A673 (cell line): ENCODE results near the gene DIPK1A. TPM values are rescaled to one million over a fixed set of nuclear protein-coding genes. Genes with fewer than 3 reads are reported as not detected.

ENCODE experiments used
- BruUV-seq: library from RNA; stranded (reverse); fragments of 400-500 nt; replicated peaks from 2 replicates; lab custom pipeline; 2021; lab: Mats Ljungman, UMichigan
- CTCF ChIA-PET: fragments of 300-600 bp; sonication (Branson Sonifier 250); formaldehyde crosslinking; loops from one replicate; lab custom pipeline; 2022; ENCODE audit warnings: antibody characterized with exemption; lab: Charles Lee
- POLR2A ChIA-PET: fragments of 300-600 bp; sonication (Branson Sonifier 250); formaldehyde crosslinking; loops from one replicate; lab custom pipeline; 2022; ENCODE audit warnings: antibody characterized with exemption; ENCODE audit not compliant: low non-redundant PET; lab: Charles Lee
- DNase-seq: peaks from one replicate; pipeline ENCODE4 v3.0.0-alpha.2; 2015; ENCODE audit warnings: low spot score
- H3K27ac ChIP-seq: fragments of 200-600 bp; sonication (generic); 2 replicates; pipeline ENCODE4 v1.5.1; 2016; ENCODE audit warnings: mixed run types, low read depth, mild to moderate bottlenecking, mixed read lengths, antibody characterized with exemption, low read length; ENCODE audit not compliant: poor library complexity, severe bottlenecking
- H3K27me3 ChIP-seq: fragments of 200-600 bp; sonication (generic); replicated peaks from 2 replicates; pipeline ENCODE4 v1.6.1; 2017; ENCODE audit warnings: mixed run types, low read depth, mild to moderate bottlenecking, mixed read lengths, antibody characterized with exemption, low read length; ENCODE audit not compliant: insufficient read depth, poor library complexity
- H3K36me3 ChIP-seq: fragments of 200-600 bp; sonication (generic); 2 replicates; pipeline ENCODE4 v1.6.1; 2016; ENCODE audit warnings: mixed run types, mild to moderate bottlenecking, mixed read lengths, antibody characterized with exemption, low read length; ENCODE audit not compliant: insufficient read depth, poor library complexity, severe bottlenecking
- H3K4me1 ChIP-seq: fragments of 200-600 bp; sonication (generic); 2 replicates; pipeline ENCODE4 v1.6.1; 2017; ENCODE audit warnings: mixed run types, mild to moderate bottlenecking, mixed read lengths, antibody characterized with exemption, low read length; ENCODE audit not compliant: insufficient read depth, poor library complexity, severe bottlenecking
- H3K4me3 ChIP-seq: fragments of 200-600 bp; sonication (generic); 2 replicates; pipeline ENCODE4 v1.5.1; 2016; ENCODE audit warnings: low read depth, mixed run types, mild to moderate bottlenecking, mixed read lengths, low read length; ENCODE audit not compliant: poor library complexity, severe bottlenecking
- H3K9me3 ChIP-seq: fragments of 200-600 bp; sonication (generic); 2 replicates; pipeline ENCODE4 v1.6.1; 2016; ENCODE audit warnings: mixed run types, low read depth, mild to moderate bottlenecking, mixed read lengths, antibody characterized with exemption, low read length; ENCODE audit not compliant: poor library complexity, severe bottlenecking
- EZH2 ChIP-seq: fragments of 200-600 bp; sonication (generic); IDR thresholded peaks from 2 replicates; pipeline ENCODE4 v1.6.1; 2017; ENCODE audit warnings: borderline replicate concordance, low read depth, mild to moderate bottlenecking, mixed read lengths, antibody characterized with exemption, low read length; ENCODE audit not compliant: poor library complexity, severe bottlenecking
- intact Hi-C: fragments of 100-400 bp; cut with micrococcal nuclease; formaldehyde crosslinking; loops from one replicate; pipeline ENCODE4 v1.10.0; 2022; ENCODE audit not compliant: unreplicated experiment
- total RNA-seq: library from RNA; stranded (reverse); gene quantifications from 2 replicates; pipeline ENCODE4 v1.2.3, GENCODE V29; 2021
- TF ChIP-seq, protein P1 (sequence below): fragments of 300-800, 200-600 bp; sonication (generic); conservative IDR thresholded peaks from 2 replicates; pipeline ENCODE4 v1.5.1; 2017; ENCODE audit warnings: low read depth, mild to moderate bottlenecking, antibody characterized with exemption, low read length, moderate library complexity, mixed read lengths

The DIPK1A gene
- total RNA-seq, 1 experiment from 2014 or later, result 10.9 TPM

DNA sequence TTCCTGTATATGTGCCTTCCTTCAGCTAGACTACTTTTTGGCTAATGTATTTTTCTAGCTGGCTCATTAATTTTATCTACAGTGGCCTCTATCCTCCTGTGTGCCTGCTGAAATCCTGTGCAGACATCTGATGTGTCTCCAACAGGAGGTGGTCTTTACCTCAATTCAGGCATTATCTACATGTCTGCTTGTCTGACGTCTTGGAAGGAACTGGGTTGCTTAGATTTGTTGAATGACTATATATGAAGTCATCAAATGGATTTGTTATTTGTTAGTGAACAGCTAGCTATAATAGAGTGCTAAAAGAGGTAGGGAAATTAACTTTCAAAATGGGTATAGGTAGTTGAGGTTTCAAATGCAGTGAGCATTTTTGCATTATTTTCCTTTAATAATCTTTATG, 122.7 kb downstream of the DIPK1A start:
- intact Hi-C loops, result no loop called here
- ChIA-PET POLR2A (interaction anchor here (0.7 kb wide), 1 partner anchor 177 kb away, joined by 4 read pairs; no protein-coding TSS in a partner anchor), CTCF (no interaction called here)
- Histone ChIP-seq H3K4me3 (no peak overlapping the region), H3K9me3 (no peaks in the 10 kb centered on the region), H3K36me3 (peaks cover 99% of the 10 kb centered on the region), H3K27ac (no peak overlapping the region), H3K4me1 (peaks cover 20% of the 10 kb centered on the region), H3K27me3 (no peaks in the 10 kb centered on the region)
- no peak for DNase-seq
- TF ChIP-seq EZH2, result no peak
- TF ChIP-seq, protein P1, sequence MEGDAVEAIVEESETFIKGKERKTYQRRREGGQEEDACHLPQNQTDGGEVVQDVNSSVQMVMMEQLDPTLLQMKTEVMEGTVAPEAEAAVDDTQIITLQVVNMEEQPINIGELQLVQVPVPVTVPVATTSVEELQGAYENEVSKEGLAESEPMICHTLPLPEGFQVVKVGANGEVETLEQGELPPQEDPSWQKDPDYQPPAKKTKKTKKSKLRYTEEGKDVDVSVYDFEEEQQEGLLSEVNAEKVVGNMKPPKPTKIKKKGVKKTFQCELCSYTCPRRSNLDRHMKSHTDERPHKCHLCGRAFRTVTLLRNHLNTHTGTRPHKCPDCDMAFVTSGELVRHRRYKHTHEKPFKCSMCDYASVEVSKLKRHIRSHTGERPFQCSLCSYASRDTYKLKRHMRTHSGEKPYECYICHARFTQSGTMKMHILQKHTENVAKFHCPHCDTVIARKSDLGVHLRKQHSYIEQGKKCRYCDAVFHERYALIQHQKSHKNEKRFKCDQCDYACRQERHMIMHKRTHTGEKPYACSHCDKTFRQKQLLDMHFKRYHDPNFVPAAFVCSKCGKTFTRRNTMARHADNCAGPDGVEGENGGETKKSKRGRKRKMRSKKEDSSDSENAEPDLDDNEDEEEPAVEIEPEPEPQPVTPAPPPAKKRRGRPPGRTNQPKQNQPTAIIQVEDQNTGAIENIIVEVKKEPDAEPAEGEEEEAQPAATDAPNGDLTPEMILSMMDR, result no peak
- BruUV-seq, result no TSS peak

GRCh38 chr1:92837062-92837461, 124.2 kb downstream of the DIPK1A start:
- H3K27ac ChIP-seq, result peak overlapping the region; percentile 26
- no peaks in the 10 kb centered on the region for H3K27me3 ChIP-seq
- POLR2A ChIA-PET, result no interaction called here
- no TSS peak for BruUV-seq
- DNase-seq, result no peak
- peaks cover 94% of the 10 kb centered on the region for H3K36me3 ChIP-seq
- no peaks in the 10 kb centered on the region for H3K9me3 ChIP-seq
- intact Hi-C loops, result no loop called here
- H3K4me3 ChIP-seq, result no peak overlapping the region
- H3K4me1 ChIP-seq, result peaks cover 20% of the 10 kb centered on the region
- TF ChIP-seq, protein P1, result no peak
- TF ChIP-seq EZH2, result no peak
- CTCF ChIA-PET, result no interaction called here

DNA sequence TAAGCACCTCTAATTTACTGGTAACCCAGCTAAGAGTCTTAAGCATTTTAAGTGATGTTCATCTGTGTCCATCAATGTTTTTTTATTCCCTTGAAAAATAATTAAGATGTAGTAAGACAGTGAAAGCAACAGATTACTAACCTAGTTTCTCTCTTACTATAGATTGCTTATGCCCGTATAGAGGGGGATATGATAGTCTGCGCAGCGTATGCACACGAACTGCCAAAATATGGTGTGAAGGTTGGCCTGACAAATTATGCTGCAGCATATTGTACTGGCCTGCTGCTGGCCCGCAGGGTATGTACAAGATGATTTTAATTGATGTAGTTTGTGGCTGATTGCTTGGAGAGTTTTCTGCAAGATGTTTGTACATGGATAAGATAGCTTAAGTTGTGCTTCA, 126.6 kb downstream of the DIPK1A start:
- TF ChIP-seq, protein P1, result no peak
- TF ChIP-seq EZH2, result no peak
- no peak for DNase-seq
- H3K9me3 ChIP-seq, result no peaks in the 10 kb centered on the region
- H3K27ac ChIP-seq, result no peak overlapping the region
- H3K4me3 ChIP-seq, result peak overlapping the region; percentile 94
- ChIA-PET CTCF (no interaction called here), POLR2A (interaction anchor here (0.7 kb wide), 1 partner anchor 88 kb away, joined by 3 read pairs; no protein-coding TSS in a partner anchor)
- peaks cover 25% of the 10 kb centered on the region for H3K4me1 ChIP-seq
- peaks cover 69% of the 10 kb centered on the region for H3K36me3 ChIP-seq
- BruUV-seq, result no TSS peak
- H3K27me3 ChIP-seq, result no peaks in the 10 kb centered on the region
- intact Hi-C loops, result no loop called here
